ENCODE results near the gene ATF6. TPM values are rescaled to one million over a fixed set of nuclear protein-coding genes. Genes with fewer than 3 reads are reported as not detected.

The ATF6 gene
- total RNA-seq, 1 donor from 2014 or later = 12.6 TPM

DNA sequence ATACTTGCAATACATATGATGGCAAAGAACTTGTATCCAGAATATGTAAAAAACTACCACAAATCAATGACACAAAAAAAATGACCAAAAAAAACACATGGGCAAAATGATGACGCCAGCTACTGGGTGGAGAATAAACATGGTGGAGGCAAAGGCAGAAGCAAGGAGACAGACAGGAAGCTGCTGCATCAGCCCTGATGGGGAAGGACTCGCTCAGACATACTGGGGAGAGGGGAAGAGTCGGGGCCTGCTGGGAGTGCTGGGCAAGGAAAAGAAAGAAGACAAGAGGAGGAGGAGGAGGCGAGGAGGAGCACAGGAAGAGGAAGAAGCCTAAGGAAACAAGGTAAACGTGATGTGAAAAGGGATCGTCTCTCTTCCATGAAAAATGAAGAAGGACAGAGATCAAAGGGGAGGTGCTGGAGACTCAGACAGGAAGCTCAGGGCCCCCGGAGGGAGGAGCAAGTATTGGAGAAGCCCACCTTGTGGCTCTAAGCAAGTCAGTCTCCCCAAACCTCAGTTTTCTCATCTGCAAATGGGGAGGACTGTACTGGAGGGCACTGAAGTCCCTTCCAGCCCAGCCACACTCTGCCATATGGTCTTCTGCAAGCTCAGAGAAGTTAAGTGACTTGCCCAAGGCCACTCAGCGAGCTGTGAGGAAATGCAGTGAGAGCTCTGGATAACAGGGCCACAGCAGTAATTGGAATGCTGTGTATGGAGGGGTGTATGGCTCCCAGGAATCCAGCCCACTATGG lies 233.4 kb downstream of the ATF6 start:
- intact Hi-C loops (cut with DNase I) = no loop called here
- ATAC-seq = no peak
- DNase-seq (ENCODE audit: missing footprints) = no peak

DNA sequence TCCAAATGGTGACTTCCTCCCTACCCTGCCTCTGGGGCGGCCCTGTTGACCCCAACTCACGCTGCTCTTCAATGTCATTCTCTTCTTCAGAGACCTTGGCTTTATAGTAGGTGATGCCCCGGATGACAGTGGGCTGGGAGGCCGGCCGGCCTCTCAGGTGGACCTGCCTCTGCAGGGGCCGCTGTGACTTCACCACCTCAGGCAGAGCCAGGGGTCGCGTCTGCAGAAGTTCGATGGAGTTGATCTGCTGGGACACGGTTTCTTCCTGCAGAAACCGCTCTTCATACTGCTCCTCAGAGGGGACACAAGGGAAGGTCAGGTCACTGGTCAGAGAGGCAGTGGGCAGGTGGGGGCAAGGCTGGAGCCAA lies 233.9 kb downstream of the ATF6 start:
- ATAC-seq (no peak), DNase-seq (ENCODE audit: missing footprints) (no peak)
- intact Hi-C loops (cut with DNase I) = no loop called here

DNA sequence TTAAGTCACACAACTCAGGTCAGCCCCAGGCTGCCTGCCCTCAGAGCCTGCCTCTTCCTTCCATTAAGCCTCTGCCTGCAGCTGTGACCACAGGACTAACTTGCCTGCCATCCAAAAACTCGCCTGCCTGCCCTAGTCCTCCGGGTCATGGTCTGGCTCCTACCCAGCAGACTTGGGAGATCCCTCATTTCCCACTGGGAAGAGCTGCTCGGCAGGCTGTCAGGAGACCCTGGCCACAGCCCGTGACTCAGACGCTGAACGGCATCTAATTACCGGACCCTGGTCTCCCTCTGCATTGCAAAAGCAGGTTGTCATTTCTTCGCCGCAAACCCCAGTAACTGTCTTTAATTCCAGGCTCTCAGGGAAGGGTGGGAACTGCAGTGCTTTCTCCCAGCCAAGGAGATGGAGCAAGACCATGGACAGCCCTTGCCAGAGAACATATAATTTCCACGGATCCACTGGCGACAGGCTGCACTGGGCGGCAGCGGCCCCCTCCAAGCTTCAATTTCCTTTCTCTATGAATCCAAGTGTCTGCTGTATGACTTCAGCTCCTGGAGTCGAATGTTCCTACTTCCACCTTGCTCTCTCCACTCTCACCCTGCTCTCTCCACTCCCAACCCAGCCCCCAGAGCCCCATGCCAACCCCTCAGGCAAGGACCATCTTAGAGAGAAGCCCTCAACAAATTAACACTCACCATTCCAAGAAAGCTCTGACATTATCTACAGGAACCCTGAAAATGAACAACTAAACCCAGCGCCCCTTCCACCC lies 237.1 kb downstream of the ATF6 start:
- intact Hi-C loops (cut with DNase I) = no loop called here
- DNase-seq (ENCODE audit: missing footprints) (no peak), ATAC-seq (peak; percentile 29)

DNA sequence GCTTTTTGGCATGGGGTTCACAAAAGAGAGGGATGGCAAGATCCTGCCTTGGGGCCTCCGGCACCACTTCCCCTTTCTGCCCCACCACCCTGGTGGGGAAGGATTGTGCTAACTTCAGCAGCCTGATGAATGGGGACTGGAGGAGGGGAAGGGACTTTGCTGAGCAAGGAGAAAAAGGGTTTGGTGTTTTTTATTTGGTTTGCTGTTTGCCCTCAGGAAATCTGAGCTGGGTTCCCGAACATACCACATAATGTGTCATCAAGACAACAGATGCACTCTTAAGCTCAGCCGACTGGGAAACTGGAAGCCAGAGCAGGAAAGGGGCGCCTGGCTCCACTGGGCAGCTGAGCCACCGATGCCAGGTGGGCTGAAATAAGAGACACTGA lies 237.7 kb downstream of the ATF6 start:
- peak; percentile 70 for ATAC-seq
- DNase-seq (ENCODE audit: missing footprints) = no peak
- intact Hi-C loops (cut with DNase I) = no loop called here

DNA sequence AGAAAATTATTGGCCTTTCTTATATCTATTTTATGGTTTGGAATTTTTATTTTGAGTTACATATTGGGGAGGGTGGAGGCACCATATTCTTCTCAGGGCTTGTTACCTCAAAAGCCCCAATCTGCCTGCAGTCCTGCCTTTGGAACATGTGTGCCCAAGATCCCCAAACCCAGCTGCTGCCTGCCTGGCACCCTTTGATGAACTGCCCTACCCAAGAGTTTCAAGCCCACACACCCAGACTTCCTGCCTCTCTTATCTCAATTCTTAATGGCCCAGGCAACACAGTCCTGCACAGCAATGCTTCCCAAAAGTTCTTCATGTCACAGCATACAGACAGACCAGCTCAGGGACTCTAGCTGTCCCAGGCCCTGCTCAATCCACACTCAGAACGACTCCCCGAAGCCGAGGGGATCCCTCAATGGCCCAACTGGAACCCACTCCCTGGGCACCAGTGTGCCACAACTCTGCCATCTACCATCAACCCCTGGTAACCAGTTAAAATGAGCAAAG lies 238.4 kb downstream of the ATF6 start:
- intact Hi-C loops (cut with DNase I) = no loop called here
- DNase-seq (ENCODE audit: missing footprints) = no peak
- no peak for ATAC-seq

DNA sequence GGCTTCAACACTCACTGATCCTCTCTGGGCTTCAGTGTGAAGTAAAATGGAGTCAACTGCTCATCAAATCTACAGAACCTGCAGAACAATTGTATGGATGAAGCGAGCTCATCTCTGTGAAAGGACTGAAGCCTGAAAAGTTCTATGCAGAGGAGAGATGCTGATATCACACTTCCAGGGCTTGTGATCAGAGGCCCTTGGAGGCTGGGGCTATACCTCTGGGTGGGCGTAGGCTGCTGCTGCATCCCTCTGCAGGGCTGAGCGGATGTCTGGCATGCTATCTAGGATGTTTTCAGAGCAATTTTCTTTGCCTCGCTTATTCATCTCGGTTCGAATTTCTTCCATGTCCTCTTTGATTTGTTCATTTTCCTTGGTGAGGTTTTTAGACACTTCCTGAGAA lies 240.0 kb downstream of the ATF6 start:
- intact Hi-C loops (cut with DNase I) = no loop called here
- ATAC-seq = no peak
- no peak for DNase-seq (ENCODE audit: missing footprints)

DNA sequence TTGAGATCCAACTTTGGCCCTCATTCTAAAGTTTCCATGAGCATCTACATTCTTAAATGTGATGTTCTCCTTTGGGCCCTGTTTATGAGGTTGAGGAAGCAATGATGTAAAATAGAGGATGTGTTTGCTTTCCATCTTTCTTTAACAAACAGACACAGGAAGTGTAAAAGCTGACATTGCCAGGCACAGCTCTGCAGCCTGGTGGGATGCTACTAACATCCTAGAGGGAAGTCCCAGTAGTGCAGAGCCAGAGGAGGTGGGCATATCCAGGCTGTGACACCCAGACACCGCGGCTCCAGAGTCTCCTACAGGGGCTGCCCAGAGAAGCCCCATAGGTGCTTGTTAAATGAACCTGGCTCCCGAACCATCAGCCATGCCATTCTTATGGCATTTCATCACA lies 241.3 kb downstream of the ATF6 start:
- DNase-seq (ENCODE audit: missing footprints) (no peak), ATAC-seq (no peak)
- intact Hi-C loops (cut with DNase I) = no loop called here

DNA sequence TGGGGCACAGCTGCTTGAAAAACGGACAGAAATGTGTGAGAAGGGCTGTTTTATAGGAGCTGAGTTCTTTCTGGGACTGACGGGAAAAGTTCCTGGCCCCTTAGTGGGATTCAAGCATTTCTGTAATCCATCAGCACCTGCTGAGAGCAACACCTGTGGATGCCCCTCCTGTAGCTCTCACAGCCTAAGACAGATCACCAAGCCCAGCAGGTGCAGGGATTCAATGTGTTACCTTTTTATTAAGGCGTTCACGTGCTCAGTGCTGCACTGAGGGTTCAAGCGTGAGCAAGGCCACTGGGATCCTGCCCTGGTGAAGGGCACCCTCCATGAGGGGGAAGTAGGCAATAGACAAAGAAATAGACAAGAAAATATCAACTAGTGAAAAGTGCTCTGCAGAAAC lies 242.7 kb downstream of the ATF6 start:
- intact Hi-C loops (cut with DNase I) = no loop called here
- DNase-seq (ENCODE audit: missing footprints) = no peak
- no peak for ATAC-seq

DNA sequence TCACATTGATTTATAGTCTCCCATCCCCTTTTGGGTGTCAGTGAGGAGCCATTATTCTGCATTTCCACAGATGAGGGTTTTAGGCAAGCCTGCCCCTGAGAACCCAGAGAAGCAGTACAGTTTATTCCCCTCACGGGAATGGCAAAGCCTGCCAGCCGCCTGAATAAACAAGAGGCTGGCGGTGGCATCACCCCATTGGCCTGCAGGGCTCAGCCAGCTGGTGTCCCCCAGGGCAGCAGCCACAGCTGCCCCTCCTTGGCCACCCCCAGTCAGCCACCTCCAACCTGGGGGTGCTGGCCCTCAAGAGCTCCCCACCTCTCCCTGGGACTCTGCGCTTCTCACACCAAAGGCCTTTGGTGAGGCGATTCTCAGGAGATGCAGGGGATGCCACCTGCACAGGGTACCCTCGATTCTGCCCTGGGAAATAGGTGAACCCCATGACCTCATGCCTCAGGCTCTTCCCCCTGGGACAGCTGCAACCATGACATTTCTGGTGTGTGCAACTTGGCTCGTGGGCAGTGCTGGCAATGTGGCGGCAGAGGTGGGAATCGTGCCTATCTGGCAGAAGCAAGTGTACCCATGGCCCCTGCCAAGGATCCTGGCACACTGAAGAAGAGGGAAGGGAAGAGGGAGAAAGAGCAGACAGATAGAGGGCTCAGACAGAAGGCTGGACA lies 243.5 kb downstream of the ATF6 start:
- intact Hi-C loops (cut with DNase I) = no loop called here
- DNase-seq (ENCODE audit: missing footprints) (no peak), ATAC-seq (peak; percentile 77)

DNA sequence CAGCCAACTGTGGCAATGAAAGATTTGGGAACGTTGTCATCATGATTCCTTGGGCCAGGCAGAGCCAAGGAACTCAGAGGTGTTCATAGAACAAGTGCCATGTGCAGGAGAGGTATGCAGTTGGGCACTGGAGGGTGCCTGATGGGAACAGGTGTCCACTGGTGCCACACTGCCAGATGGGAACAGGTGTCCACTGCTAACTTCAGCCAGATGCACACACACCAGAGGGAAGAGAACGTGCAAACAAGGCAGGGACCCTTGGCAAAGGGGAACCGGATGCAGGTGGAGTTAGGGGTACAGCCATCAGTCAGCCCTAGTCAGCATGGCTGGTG lies 244.0 kb downstream of the ATF6 start:
- intact Hi-C loops (cut with DNase I) = no loop called here
- DNase-seq (ENCODE audit: missing footprints) (no peak), ATAC-seq (no peak)

DNA sequence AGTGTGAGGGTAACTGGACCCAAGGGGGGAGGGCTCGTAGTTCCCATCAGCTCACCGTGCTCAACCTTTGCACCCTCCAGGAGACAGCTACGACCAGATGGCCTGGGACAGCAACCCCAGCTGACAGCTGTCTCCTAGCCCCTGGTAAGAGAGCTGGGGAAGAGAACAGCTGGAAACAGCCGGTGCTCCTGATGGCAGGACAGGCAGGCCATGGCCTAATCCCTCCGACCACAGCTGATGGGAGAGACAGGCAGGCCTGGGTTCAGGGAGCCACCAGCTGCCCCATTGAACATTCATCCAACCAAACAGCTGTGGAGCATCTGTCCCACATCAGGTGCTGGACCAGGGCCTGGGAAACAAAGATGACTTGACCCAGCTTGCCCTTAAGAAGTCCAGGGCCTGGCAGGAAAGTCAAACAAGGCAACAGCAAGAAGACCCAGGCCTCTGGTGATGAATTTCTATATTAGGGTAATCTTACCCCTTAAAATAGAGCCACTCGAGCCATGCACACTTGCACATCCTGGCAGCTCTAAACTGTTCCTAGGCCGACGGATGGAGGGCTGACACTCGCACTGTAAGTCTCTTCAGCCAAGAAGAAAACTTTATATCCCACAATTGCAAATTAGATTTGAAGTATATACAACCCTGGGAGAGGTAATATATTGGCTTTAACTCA lies 245.4 kb downstream of the ATF6 start:
- peak; percentile 76 for ATAC-seq
- DNase-seq (ENCODE audit: missing footprints) = no peak
- intact Hi-C loops (cut with DNase I) = no loop called here

DNA sequence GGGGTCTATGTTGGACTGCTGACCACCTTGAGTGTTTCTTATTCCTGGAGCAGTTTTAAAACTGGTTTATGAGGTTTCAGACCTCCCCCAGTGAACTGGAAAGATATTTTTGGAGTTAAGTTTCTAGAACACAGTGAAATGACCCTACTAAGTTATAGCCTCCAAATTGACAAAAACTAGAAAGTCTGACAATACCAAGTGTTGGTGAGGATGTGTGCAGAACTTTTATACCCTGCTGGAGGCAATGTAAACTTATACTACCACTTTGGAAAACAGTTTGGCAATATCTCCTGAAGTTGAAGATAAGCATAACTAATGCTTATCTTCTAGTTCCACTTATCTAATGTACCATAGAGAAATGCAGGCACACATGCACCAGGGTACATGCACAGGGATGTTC lies 247.2 kb downstream of the ATF6 start:
- no peak for ATAC-seq
- intact Hi-C loops (cut with DNase I) = no loop called here
- DNase-seq (ENCODE audit: missing footprints) = no peak

Other genes with a start within 250 kb of the ATF6 start
- gene HSPA6, start 241.8 kb upstream of the ATF6 start, total RNA-seq = 1.1 TPM
- 31.4 TPM for gene FCGR3A, start 216.5 kb upstream of the ATF6 start, total RNA-seq
- gene FCGR3B, start 135.1 kb upstream of the ATF6 start, total RNA-seq = 4.8 TPM
- gene FCGR2B, start 103.2 kb upstream of the ATF6 start, total RNA-seq = 19.4 TPM
- gene FCRLA, start 59.1 kb upstream of the ATF6 start, total RNA-seq = not detected
- 0.35 TPM for gene FCRLB, start 44.8 kb upstream of the ATF6 start, total RNA-seq
- gene DUSP12, start 16.5 kb upstream of the ATF6 start, total RNA-seq = 7.0 TPM

Measured in Right ventricle myocardium inferior (tissue), 1 donor.